Neural cell (in vitro differentiated cells): ENCODE data around the gene RCE1. TPM values are rescaled to one million over a fixed set of nuclear protein-coding genes. Genes with fewer than 3 reads are reported as not detected.

ENCODE experiments used
- H2AFZ ChIP-seq: fragments of 200-600, 300-800 bp; sonication (generic), shearing (Covaris generic); 2 replicates; pipeline ENCODE4 v1.6.0; 2014; ENCODE audit warnings: low read depth, mild to moderate bottlenecking, antibody characterized with exemption, low read length, moderate library complexity
- H3F3A ChIP-seq: fragments of 200-600 bp; shearing (Covaris generic); 2 replicates; pipeline ENCODE4 v1.6.1; 2016; ENCODE audit warnings: mild to moderate bottlenecking, moderate library complexity, mixed read lengths, antibody characterized with exemption, low read length; ENCODE audit not compliant: insufficient read depth, poor library complexity, severe bottlenecking
- H3K27ac ChIP-seq: fragments of 200-600, 300-800 bp; sonication (generic), shearing (Covaris generic); 2 replicates; pipeline ENCODE4 v1.5.1; 2014; ENCODE audit warnings: mild to moderate bottlenecking, low read length, moderate library complexity
- H3K27me3 ChIP-seq: fragments of 300-800, 200-600 bp; sonication (generic), shearing (Covaris generic); 2 replicates; pipeline ENCODE4 v1.6.0; 2014; ENCODE audit warnings: mild to moderate bottlenecking, low read depth, low read length, moderate library complexity; ENCODE audit not compliant: insufficient read depth
- H3K36me3 ChIP-seq: fragments of 300-800, 200-600 bp; sonication (generic), shearing (Covaris generic); 2 replicates; pipeline ENCODE4 v1.5.1; 2014; ENCODE audit warnings: mild to moderate bottlenecking, antibody characterized with exemption, low read length, moderate library complexity; ENCODE audit not compliant: insufficient read depth
- H3K4me2 ChIP-seq: fragments of 300-800, 200-600 bp; sonication (generic), shearing (Covaris generic); 2 replicates; pipeline ENCODE4 v1.6.0; 2014; ENCODE audit warnings: mild to moderate bottlenecking, low read length
- H3K4me3 ChIP-seq: fragments of 300-800, 200-600 bp; sonication (generic), shearing (Covaris generic); 2 replicates; pipeline ENCODE4 v1.5.1; 2014; ENCODE audit warnings: mild to moderate bottlenecking, low read length, moderate library complexity
- H3K79me2 ChIP-seq: fragments of 200-600 bp; shearing (Covaris generic); replicated peaks from 2 replicates; pipeline ENCODE4 v1.6.0; 2014; ENCODE audit warnings: mild to moderate bottlenecking, low read length, moderate library complexity; ENCODE audit not compliant: insufficient read depth
- H3K9ac ChIP-seq: fragments of 300-800, 200-600 bp; sonication (generic), shearing (Covaris generic); 2 replicates; pipeline ENCODE4 v1.6.1; 2016; ENCODE audit warnings: mild to moderate bottlenecking, low read length, mixed read lengths
- H3K9me2 ChIP-seq: fragments of 200-600 bp; shearing (Covaris generic); 2 replicates; pipeline ENCODE4 v1.6.1; 2016; ENCODE audit warnings: mild to moderate bottlenecking, low read length, mixed read lengths; ENCODE audit not compliant: insufficient read depth
- H3K9me3 ChIP-seq: fragments of 200-600, 300-800 bp; sonication (generic), shearing (Covaris generic); 2 replicates; pipeline ENCODE4 v1.6.1; 2016; ENCODE audit warnings: mild to moderate bottlenecking, mixed run types, low read length, moderate library complexity, mixed read lengths
- H4K20me1 ChIP-seq: fragments of 200-600 bp; shearing (Covaris generic); 2 replicates; pipeline ENCODE4 v1.6.1; 2016; ENCODE audit warnings: mild to moderate bottlenecking, mixed run types; ENCODE audit not compliant: insufficient read depth
- CTCF ChIP-seq: fragments of 450-650 bp; IDR thresholded peaks from 2 replicates; pipeline ENCODE4 v1.5.1; 2014; ENCODE audit warnings: antibody characterized with exemption, mild to moderate bottlenecking, moderate library complexity; ENCODE audit not compliant: poor library complexity, severe bottlenecking
- EP300 ChIP-seq: fragments of 450-650 bp; conservative IDR thresholded peaks from 2 replicates; pipeline ENCODE4 v1.6.1; 2014; ENCODE audit warnings: antibody characterized with exemption, mild to moderate bottlenecking, moderate library complexity; ENCODE audit not compliant: poor library complexity, severe bottlenecking
- EZH2 ChIP-seq: fragments of 200-600, 300-800 bp; shearing (Covaris generic), sonication (generic); IDR thresholded peaks from 2 replicates; pipeline ENCODE4 v1.6.1; 2014; ENCODE audit warnings: antibody characterized with exemption, low read length, borderline replicate concordance, mild to moderate bottlenecking; ENCODE audit not compliant: insufficient read depth, poor library complexity, severe bottlenecking
- MXI1 ChIP-seq: fragments of 450-650 bp; conservative IDR thresholded peaks from 2 replicates; pipeline ENCODE4 v1.6.1; 2014; ENCODE audit warnings: antibody characterized with exemption, mild to moderate bottlenecking; ENCODE audit not compliant: poor library complexity, severe bottlenecking
- POLR2AphosphoS5 ChIP-seq: IDR thresholded peaks from 2 replicates; pipeline ENCODE4 v1.6.1; 2012
- RAD21 ChIP-seq: fragments of 450-650 bp; conservative IDR thresholded peaks from 2 replicates; pipeline ENCODE4 v1.6.1; 2014; ENCODE audit warnings: antibody characterized with exemption, mild to moderate bottlenecking, moderate library complexity
- REST ChIP-seq: IDR thresholded peaks from 2 replicates; pipeline ENCODE4 v1.6.1; 2012; ENCODE audit warnings: borderline replicate concordance
- SMC3 ChIP-seq: fragments of 450-650 bp; conservative IDR thresholded peaks from 2 replicates; pipeline ENCODE4 v1.6.1; 2014; ENCODE audit warnings: antibody characterized with exemption, mild to moderate bottlenecking, moderate library complexity; ENCODE audit not compliant: poor library complexity
- TAF1 ChIP-seq: IDR thresholded peaks from 2 replicates; pipeline ENCODE4 v1.6.1; 2012; ENCODE audit warnings: low read depth
- polyA plus RNA-seq: library from polyadenylated mRNA; depleted of rRNA; stranded (reverse); fragments of >200 nt; gene quantifications from 2 replicates; pipeline ENCODE4 v1.2.3, GENCODE V29; 2014

Gene RCE1
- polyA plus RNA-seq, 1 donor from 2014 or later: 50.5 TPM

- no peaks in the 10 kb centered on the region for H3K27me3 ChIP-seq
- peak overlapping the region; percentile 56 for H2AFZ ChIP-seq
Observed at GRCh38 chr11:66842501-66842895, 743 bp upstream of the RCE1 start.

GRCh38 chr11:66843776-66844495 is 695 bp downstream of the RCE1 start:
- peak overlapping the region; percentile 88 for H3K9ac ChIP-seq
- H3K9me2 ChIP-seq: no peaks in the 10 kb centered on the region
- peak overlapping the region; percentile 86 for H3K27ac ChIP-seq
- peaks cover 24% of the 10 kb centered on the region for H3K79me2 ChIP-seq
- peak overlapping the region; percentile 99 for H3K4me2 ChIP-seq
- H3F3A ChIP-seq: no peaks in the 10 kb centered on the region
- H2AFZ ChIP-seq: peak overlapping the region; percentile 65
- H3K9me3 ChIP-seq: no peaks in the 10 kb centered on the region
- no peaks in the 10 kb centered on the region for H3K36me3 ChIP-seq
- H3K4me3 ChIP-seq: peak overlapping the region; percentile 89
- no peaks in the 10 kb centered on the region for H4K20me1 ChIP-seq
- no peaks in the 10 kb centered on the region for H3K27me3 ChIP-seq
- TF ChIP-seq POLR2AphosphoS5 (no peak), EP300 (no peak), REST (no peak), MXI1 (no peak), SMC3 (no peak)

More at GRCh38 chr11:66842501-66842895, 743 bp upstream of the RCE1 start:
- TF ChIP-seq REST (no peak), POLR2AphosphoS5 (no peak), SMC3 (no peak), EZH2 (no peak), CTCF (no peak), TAF1 (no peak), RAD21 (no peak), EP300 (no peak), MXI1 (no peak)
- H3K4me3 ChIP-seq: peak overlapping the region; percentile 89
- H3K36me3 ChIP-seq: no peaks in the 10 kb centered on the region
- no peaks in the 10 kb centered on the region for H4K20me1 ChIP-seq
- peak overlapping the region; percentile 88 for H3K9ac ChIP-seq
- H3K27ac ChIP-seq: peak overlapping the region; percentile 86
- H3K4me2 ChIP-seq: peak overlapping the region; percentile 81
- no peaks in the 10 kb centered on the region for H3K9me2 ChIP-seq
- no peaks in the 10 kb centered on the region for H3F3A ChIP-seq
- no peaks in the 10 kb centered on the region for H3K9me3 ChIP-seq
- H3K79me2 ChIP-seq: peaks cover 24% of the 10 kb centered on the region
